Stimulated activated CD4-positive, alpha-beta T cell treated with anti-CD3 and anti-CD28 coated beads, Interleukin-15, amount 100 ng/mL, for 48 hours (primary cell): ENCODE measurements around the gene VDAC1.
"Not testable (repeated sequence)": the region's sequence is repeated elsewhere in the genome, so short reads cannot be mapped to it uniquely, and the experiment has no call there.

ENCODE experiments used
- DNase-seq, 2 donors: peaks; one replicate each; pipeline ENCODE4 v3.0.0-alpha.2; 2020; ENCODE audit warnings: low read depth in 2 of 2

The VDAC1 gene

DNA sequence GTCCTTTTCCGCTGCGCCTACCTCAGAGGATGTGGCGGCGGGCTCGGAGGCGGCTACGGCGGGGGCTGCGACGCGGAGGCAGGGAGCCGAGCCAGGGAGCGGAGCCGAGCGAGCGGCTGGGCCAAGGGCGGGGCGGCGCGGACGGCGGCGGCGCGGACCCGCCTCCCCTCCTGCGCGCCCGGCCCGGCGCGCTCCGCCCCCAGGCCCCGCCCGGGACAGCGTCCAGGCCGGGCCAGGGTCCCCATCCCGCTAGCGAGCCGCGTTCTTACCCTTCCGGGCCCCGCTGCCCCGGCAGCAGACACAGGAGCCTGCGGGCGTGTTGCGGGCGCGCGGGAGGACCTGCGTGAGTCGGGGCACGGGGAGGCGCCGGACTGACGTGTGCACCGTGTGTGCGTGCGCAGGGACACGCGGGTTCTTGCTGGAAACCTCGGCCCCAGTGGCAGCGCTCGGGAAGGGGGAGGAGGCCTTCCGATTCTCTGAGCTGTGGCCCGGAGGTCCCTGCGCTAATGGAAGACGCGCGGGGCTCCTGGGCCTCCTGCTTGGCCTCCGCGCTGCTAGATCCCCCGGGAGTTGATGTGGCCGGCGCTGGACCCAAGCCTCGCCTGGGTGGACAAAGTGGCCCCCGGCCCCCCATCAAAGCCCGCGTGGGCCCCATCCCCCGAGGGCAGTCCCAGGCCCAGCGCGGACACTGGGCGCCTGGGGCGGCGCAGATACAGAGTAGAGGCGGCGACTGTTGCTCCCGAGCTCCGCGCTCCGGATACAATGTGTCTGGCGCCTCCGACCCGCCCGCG, at the start of gene VDAC1:
Gene VDAC1, minus strand, starts transcription at position 350 of the 791 bp plus-strand sequence. CDS start 11,963 bp downstream, outside the sequence.
- DNase-seq = peak; percentile 74 to 77

DNA sequence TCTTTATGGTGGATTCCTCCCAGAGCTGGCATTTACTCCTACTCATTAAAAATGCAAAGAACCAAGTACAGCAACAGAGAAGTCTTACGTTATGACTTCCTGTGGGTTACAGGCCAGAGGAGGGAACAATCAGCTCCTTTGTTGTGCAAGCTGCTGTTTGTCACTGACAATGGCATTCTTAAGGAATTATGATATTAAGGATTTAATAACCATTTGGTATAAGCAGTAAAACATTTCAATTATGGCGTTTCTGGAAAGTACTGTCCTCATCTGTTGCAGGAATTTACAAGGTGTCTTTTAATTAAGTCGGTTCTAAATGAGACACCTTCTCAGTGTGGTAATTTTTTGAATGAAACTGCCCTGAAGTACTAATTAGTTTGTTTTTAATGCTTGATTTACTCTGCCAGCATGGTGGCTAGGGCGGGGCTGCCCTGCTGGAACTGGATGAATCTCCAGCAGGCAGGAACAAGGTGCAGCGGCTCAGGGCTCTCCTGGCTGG, 49.1 kb upstream of the VDAC1 start:
- no peak for DNase-seq

GRCh38 chr5:134053314-134053839, 48.6 kb upstream of the VDAC1 start:
- no peak for DNase-seq

DNA sequence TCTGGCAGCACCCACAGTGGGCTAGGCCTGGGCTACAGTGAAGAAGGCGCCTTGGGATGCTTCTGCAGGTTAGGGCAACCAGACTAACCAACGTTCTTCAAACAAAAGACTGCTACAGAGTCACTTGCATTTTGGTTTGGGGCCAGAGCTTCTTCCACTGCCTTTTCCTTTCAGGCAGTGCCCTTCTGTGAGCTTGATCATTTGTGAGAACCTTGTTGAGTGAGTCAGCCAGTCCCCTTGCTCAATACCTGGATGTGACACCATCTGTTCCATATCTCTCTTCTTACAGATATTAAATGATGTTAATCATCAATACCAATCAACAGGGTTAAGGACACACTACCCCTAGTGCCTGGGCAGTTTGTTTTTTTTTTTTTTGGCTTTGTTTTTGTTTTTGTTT, 46.5 kb upstream of the VDAC1 start:
- no peak for DNase-seq

DNA sequence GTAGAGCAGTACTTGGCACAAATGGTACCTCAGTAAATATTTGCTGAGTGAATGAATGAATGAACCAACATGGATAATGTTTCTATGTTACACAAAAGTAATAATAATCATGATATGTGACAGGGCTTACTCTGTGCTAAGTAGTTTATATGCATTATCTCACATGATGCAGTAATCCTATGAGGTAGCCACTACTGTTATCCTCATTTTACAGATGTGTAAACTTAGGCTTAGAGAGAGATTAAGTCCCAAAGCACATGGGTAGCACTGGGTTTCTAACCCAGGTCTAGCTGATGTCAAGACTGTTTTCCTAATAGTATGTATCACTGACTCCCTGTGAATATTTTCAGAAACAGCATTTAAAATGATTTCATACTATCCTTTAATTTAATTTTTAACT, 44.1 kb upstream of the VDAC1 start:
- DNase-seq = no peak

DNA sequence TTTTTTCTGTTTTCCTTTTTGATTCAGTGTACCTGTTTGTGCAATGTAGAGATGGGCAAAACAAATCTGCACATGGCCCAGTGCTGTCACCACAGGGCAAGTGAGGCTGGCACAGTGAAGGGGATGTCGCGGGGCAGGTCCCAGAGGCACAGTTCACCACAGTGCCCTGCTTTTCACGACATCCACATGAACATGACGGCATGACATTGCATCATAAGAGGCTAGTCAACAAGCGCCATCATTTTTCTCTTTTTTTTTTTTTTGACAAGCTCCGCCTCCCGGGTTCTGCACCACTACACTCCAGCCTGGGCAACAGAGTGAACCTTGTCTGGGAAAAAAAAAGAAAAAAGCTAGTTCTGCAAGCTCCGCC, 42.9 kb upstream of the VDAC1 start:
- DNase-seq = no peak

- DNase-seq = no peak
Measured at GRCh38 chr5:134046801-134047686, 42.3 kb upstream of the VDAC1 start.

DNA sequence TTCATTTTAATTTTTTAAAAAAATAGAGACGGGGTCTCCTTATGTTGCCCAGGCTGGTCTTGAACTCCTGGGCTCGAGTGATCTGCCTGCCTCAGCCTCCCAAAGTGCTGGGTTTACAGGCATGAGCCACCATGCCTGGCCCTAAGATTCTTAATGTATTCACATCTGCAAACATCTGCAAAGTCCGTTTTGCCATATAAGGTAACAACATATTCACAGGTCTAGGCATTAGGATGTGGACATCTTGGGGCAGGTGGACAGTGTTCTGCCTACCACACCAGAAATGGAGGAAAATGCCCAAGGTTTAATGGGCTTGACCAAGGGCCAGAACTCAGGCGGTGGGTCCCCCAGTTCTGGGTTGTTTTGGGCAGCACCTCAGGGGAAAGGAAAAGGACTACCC, 41.6 kb upstream of the VDAC1 start:
- no peak for DNase-seq

GRCh38 chr5:134043793-134044792, 39.3 kb upstream of the VDAC1 start:
- DNase-seq = no peak

DNA sequence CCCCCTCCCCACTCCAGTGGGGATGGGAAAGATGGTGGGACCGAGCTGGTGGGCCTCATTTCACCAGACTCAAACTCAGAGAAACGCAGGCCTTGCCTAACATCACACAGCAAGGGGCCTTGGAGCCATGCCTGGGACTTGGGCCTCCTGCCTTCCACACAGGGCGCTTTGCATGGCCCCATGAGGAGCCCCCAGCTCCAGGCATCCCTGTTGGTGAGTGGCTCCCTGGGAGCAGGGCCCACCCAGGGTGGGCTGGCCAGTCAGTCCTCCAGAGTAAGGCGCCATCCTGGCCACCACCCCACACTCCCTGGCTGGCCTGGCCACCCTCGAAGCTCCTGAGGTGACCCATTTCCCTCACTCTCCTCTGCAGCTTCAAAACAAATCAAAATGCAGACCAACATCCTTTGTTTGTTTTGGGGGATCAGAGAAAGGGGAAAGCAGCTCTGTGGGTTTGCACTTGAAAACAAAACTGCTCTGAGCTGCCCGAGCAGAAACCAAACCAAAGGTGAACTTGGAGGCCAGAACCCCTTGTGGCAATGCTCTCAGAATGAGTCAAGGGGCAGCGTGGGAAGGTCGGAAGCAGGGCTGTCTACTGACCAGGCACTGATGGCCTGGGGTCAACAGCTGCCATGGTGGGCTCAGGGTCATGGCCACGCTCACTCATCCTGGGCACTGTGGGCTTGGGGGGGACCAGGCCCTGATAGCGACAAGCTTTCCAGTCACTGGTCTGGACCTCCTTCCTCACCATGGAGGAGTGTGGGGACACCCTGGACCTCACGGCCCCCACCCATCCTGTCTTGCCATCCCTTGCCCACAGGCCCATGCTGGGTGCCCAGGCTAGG, 37.0 kb upstream of the VDAC1 start:
- DNase-seq = no peak

DNA sequence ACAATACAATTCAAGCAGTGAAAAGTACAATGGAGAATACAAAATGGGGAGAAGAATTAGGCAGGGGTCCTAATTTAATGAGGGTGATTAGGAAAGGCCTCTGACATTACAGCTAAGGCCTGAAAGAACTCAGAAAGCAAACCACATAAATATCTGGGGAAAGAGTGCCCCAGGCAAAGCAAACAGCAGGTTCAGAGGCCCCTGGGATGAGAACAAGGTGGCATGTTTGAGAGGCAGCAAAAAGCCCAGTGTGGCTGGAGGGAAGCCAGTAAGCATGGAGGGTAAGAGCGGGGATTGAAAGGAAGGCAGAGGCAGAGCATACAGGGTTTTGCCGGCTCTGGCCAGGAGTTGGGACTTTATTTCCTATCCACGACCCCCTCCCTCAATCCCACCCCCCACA, 33.4 kb upstream of the VDAC1 start:
- no peak for DNase-seq

- DNase-seq = no peak
Measured at GRCh38 chr5:134037160-134037559, 32.4 kb upstream of the VDAC1 start.

GRCh38 chr5:134034326-134034725, 29.6 kb upstream of the VDAC1 start:
- no peak for DNase-seq

GRCh38 chr5:134030303-134030964, 25.7 kb upstream of the VDAC1 start:
- DNase-seq = not testable (repeated sequence)

DNA sequence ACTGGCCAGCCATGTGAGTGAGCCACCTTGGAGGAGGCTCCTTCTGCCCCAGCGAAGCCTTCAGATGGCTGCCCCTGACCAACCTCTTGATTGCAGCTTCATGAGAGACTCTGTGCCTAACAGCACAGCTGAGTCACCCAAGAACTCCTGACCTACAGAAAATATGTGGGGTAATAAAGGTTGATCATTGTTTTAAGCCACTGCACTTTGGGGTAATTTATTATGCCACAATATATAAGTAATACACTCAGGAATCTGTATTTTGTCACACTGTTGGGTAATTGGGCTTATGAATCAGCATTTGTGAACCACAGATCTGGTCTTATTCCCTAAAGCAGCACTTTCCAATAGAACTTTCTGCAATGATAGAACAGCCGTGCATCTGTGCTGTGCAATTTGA, 24.4 kb upstream of the VDAC1 start:
- DNase-seq = no peak

DNA sequence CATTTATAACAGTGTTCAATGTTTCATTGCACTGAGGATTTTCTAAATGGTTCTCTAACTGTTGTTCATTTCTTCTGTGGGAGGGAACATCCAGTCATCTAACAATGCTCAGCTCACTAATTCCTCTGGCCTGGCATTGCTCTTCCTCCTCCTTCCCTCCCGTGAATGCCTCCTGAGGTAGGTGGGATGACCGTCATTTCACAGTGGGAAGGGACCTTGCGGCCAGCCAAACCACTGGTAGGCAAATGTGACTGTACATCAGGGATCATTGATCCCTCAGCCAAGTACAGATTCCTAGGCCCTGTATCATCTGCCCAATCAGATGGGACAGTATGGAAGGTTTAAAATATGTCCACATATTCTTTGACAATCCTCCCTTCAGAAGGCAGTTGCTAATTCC, 23.7 kb upstream of the VDAC1 start:
- no peak for DNase-seq

DNA sequence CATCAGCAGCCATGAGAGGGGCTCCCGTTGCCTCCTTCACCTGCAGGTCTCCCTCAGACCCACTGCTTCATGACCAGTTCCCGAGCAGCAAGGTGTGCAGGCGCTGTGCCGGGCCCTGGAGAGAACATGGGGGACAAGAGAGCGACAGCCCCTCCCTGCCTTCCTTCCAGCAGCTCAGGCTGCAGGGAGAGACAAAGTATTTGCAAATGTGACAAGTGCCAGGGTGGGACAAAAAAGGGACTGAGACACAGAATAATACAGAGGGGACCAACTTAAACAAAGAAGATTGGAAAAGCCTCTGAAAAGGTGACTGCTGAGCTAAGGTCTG, 22.5 kb upstream of the VDAC1 start:
- DNase-seq = no peak

GRCh38 chr5:134026521-134027287, 21.9 kb upstream of the VDAC1 start:
- DNase-seq = peak in 1 of 2 donors; percentile 45

DNA sequence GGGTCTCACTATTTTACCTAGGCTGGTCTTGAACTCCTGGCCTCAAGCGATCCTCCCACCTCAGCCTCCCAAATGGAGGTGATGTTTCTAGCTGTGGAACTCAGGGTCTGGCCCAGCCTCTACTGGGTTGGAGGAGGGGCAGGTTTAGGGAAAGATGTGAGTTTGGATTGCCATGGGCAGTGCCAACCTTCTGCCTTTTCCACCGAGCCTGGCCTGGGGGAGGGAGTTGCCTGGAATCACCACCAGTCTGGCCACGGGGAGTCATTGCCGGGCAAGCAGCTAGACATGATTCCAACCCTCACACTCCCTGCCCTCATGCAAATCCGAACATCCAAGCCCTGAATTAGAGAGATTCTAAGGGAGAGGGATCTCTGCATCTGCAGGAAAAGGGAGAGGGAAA, 21.0 kb upstream of the VDAC1 start:
- no peak for DNase-seq
